GM12892 (cell line): ENCODE results near the gene TNS3.

Experiments
- POLR2A ChIP-seq: IDR thresholded peaks from 2 replicates; pipeline ENCODE4 v1.6.1; 2011; ENCODE audit warnings: low read depth, low read length, control low read depth
- POLR2AphosphoS5 ChIP-seq: IDR thresholded peaks from 2 replicates; pipeline ENCODE4 v1.6.1; 2011; ENCODE audit warnings: low read depth, low read length, control low read depth
- TAF1 ChIP-seq: IDR thresholded peaks from 2 replicates; pipeline ENCODE4 v1.6.1; 2011; ENCODE audit warnings: low read depth, mild to moderate bottlenecking, control low read depth, low read length, borderline replicate concordance

GRCh38 chr7:47304727-47305719 is 276.9 kb downstream of the TNS3 start:
- no peak for TF ChIP-seq TAF1
- TF ChIP-seq POLR2A = no peak
- TF ChIP-seq POLR2AphosphoS5 = no peak
